GM23338 (cell line): ENCODE measurements around the gene TRUB2. TPM values are rescaled to one million over a fixed set of nuclear protein-coding genes. Genes with fewer than 3 reads are reported as not detected.

Experiments used
- ATAC-seq: fragments of 200-7000 bp; cut with Tn5 transposase; 3 replicates; pipeline ENCODE4 v1.9.1; 2020
- DNase-seq: peaks from one replicate; pipeline ENCODE4 v3.0.0-alpha.2; 2015; ENCODE audit warnings: low spot score
- H2AFZ ChIP-seq: fragments of 200-600 bp; sonication (generic); 2 replicates; pipeline ENCODE4 v1.8.0; 2016; ENCODE audit warnings: antibody characterized with exemption, mild to moderate bottlenecking, moderate library complexity
- H3F3A ChIP-seq: fragments of 200-600 bp; sonication (generic); replicated peaks from 2 replicates; pipeline ENCODE4 v1.8.0; 2017; ENCODE audit warnings: antibody characterized with exemption, mixed run types, low read depth
- H3K27ac ChIP-seq: fragments of 200-600 bp; sonication (generic); 2 replicates; pipeline ENCODE4 v1.6.1; 2016; ENCODE audit warnings: low read depth
- H3K27me3 ChIP-seq: fragments of 200-600 bp; sonication (generic); 2 replicates; pipeline ENCODE4 v1.8.0; 2016; ENCODE audit warnings: mild to moderate bottlenecking, mixed run types, moderate library complexity; ENCODE audit not compliant: insufficient read depth
- H3K36me3 ChIP-seq: fragments of 200-600 bp; sonication (generic); 2 replicates; pipeline ENCODE4 v1.8.0; 2016; ENCODE audit warnings: mild to moderate bottlenecking; ENCODE audit not compliant: insufficient read depth
- H3K4me1 ChIP-seq: fragments of 200-600 bp; sonication (generic); 2 replicates; pipeline ENCODE4 v1.8.0; 2016; ENCODE audit warnings: mild to moderate bottlenecking, moderate library complexity; ENCODE audit not compliant: insufficient read depth
- H3K4me2 ChIP-seq: fragments of 200-600 bp; sonication (generic); 2 replicates; pipeline ENCODE4 v1.7.1; 2017; ENCODE audit warnings: mixed run types
- H3K4me3 ChIP-seq: fragments of 200-600 bp; sonication (generic); 2 replicates; pipeline ENCODE4 v1.6.1; 2016; ENCODE audit warnings: mixed run types
- H3K79me2 ChIP-seq: fragments of 200-600 bp; sonication (generic); replicated peaks from 2 replicates; pipeline ENCODE4 v1.8.0; 2017; ENCODE audit warnings: mild to moderate bottlenecking; ENCODE audit not compliant: insufficient read depth
- H3K9me2 ChIP-seq: fragments of 200-600 bp; sonication (generic); 2 replicates; pipeline ENCODE4 v1.8.0; 2017; ENCODE audit not compliant: insufficient read depth
- H4K20me1 ChIP-seq: fragments of 200-600 bp; sonication (generic); replicated peaks from 2 replicates; pipeline ENCODE4 v1.8.0; 2017; ENCODE audit warnings: mild to moderate bottlenecking; ENCODE audit not compliant: insufficient read depth
- H3K27ac Mint-ChIP-seq: 2 replicates; pipeline ENCODE4 v1.8.0; 2020; ENCODE audit warnings: inconsistent platforms, mild to moderate bottlenecking, moderate library complexity, mixed read lengths
- H3K27me3 Mint-ChIP-seq: 3 replicates; pipeline ENCODE4 v1.8.0; 2022; ENCODE audit warnings: low read depth, mild to moderate bottlenecking, moderate library complexity, mixed read lengths, inconsistent platforms; ENCODE audit not compliant: insufficient read depth, poor library complexity
- H3K36me3 Mint-ChIP-seq: 3 replicates; pipeline ENCODE4 v1.8.0; 2021; ENCODE audit warnings: low read depth, mild to moderate bottlenecking, inconsistent platforms, moderate library complexity, mixed read lengths
- H3K4me1 Mint-ChIP-seq: 3 replicates; pipeline ENCODE4 v1.8.0; 2020; ENCODE audit warnings: mild to moderate bottlenecking, inconsistent platforms, mixed read lengths
- H3K4me3 Mint-ChIP-seq: 3 replicates; pipeline ENCODE4 v1.8.0; 2021; ENCODE audit warnings: moderate library complexity, mild to moderate bottlenecking, inconsistent platforms, mixed read lengths
- H3K9me3 Mint-ChIP-seq: 3 replicates; pipeline ENCODE4 v1.8.0; 2020; ENCODE audit warnings: moderate library complexity, mild to moderate bottlenecking, inconsistent platforms, mixed read lengths
- CREB1 ChIP-seq: fragments of 250-450 bp; sonication (Bioruptor Pico); IDR thresholded peaks from 2 replicates; pipeline ENCODE4 v1.5.0; 2020; ENCODE audit warnings: low read depth, mild to moderate bottlenecking, moderate library complexity
- EZH2 ChIP-seq: fragments of 200-600 bp; sonication (generic); IDR thresholded peaks from one replicate; pipeline ENCODE4 v1.8.0; 2017; ENCODE audit warnings: antibody characterized with exemption, mild to moderate bottlenecking, low read depth; ENCODE audit not compliant: unreplicated experiment
- EZH2phosphoT487 ChIP-seq: fragments of 200-600 bp; sonication (generic); IDR thresholded peaks from one replicate; pipeline ENCODE4 v1.8.1; 2018; ENCODE audit warnings: antibody characterized with exemption; ENCODE audit not compliant: unreplicated experiment
- JUNB ChIP-seq: IDR thresholded peaks from one replicate; pipeline ENCODE4 v1.6.1; 2016; ENCODE audit warnings: antibody characterized with exemption; ENCODE audit not compliant: unreplicated experiment
- NANOG ChIP-seq: IDR thresholded peaks from 2 replicates; pipeline ENCODE4 v1.6.1; 2016; ENCODE audit warnings: antibody characterized with exemption, borderline replicate concordance
- POLR2AphosphoS5 ChIP-seq: IDR thresholded peaks from 2 replicates; pipeline ENCODE4 v1.6.1; 2016; ENCODE audit warnings: antibody characterized with exemption, low read depth
- STAT1 ChIP-seq: IDR thresholded peaks from one replicate; pipeline ENCODE4 v1.6.1; 2016; ENCODE audit warnings: antibody characterized with exemption; ENCODE audit not compliant: unreplicated experiment
- ZNF114 ChIP-seq: fragments of 250-450 bp; sonication (Bioruptor Pico); IDR thresholded peaks from 2 replicates; pipeline ENCODE4 v1.5.0; 2020; ENCODE audit warnings: mild to moderate bottlenecking, moderate library complexity
- ZNF331 ChIP-seq: fragments of 250-450 bp; sonication (Bioruptor Pico); IDR thresholded peaks from 2 replicates; pipeline ENCODE4 v1.5.0; 2020; ENCODE audit warnings: low read depth, mild to moderate bottlenecking, moderate library complexity
- polyA plus RNA-seq: library from polyadenylated mRNA; unstranded; fragments of >200 nt; fragmentation: Nextera tagmentation; extraction: Ambion mirVana; gene quantifications from 2 replicates; pipeline ENCODE4 v1.2.1, GENCODE V29; 2016
- total RNA-seq: library from RNA; depleted of rRNA; stranded (reverse); fragments of >200 nt; shearing (Covaris generic); gene quantifications from 2 replicates; pipeline ENCODE4 v1.2.3, GENCODE V29; 2014
- TF ChIP-seq, protein P1 (sequence below), 2 experiments: fragments of 200-600 bp in 1 of 2; sonication (generic) in 1 of 2; conservative IDR thresholded peaks; 2 replicates each; pipeline versions ENCODE4 v1.5.1 to v1.6.1; 2016 to 2017; ENCODE audit warnings: antibody characterized with exemption in 2 of 2, low read depth in 2 of 2, mild to moderate bottlenecking in 2 of 2, moderate library complexity in 1 of 2
- TF ChIP-seq, protein P2 (sequence below): fragments of 250-450 bp; sonication (Bioruptor Pico); IDR thresholded peaks from 2 replicates; pipeline ENCODE4 v1.5.0; 2020; ENCODE audit warnings: mild to moderate bottlenecking, moderate library complexity
- TF ChIP-seq, protein P3 (sequence below): IDR thresholded peaks from 2 replicates; pipeline ENCODE4 v1.6.1; 2016; ENCODE audit warnings: antibody characterized with exemption
- TF ChIP-seq, protein P4 (sequence below): IDR thresholded peaks from one replicate; pipeline ENCODE4 v1.6.1; 2018; ENCODE audit warnings: antibody characterized with exemption; ENCODE audit not compliant: unreplicated experiment

Gene TRUB2
- total and polyA plus RNA-seq, 2 experiments from 2014 or later, result 15.4 to 31.4 TPM

DNA sequence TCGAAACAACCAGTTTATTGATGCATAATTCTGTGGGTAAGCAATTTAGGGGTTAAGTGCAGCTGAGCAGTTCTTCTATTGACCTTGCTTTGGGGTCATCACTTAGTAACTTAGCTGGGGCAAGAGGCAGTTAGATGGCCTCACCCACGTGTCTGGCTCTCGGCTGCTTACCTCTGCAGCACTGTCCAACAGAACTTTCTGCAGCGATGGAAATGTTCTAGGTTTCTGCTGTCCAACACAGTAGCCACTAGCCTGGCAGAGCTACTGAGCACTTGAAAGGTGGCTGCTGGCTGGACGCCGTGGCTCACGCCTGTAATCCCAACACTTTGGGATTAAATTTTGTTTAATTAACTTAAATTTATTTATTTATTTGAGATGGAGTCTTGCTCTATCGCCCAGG, 35.8 kb upstream of the TRUB2 start:
- DNase-seq (no peak), ATAC-seq (no peak)
- no peaks in the 10 kb centered on the region for H3K36me3 ChIP-seq
- H3K9me3 Mint-ChIP-seq, result no peaks in the 10 kb centered on the region
- H3K79me2 ChIP-seq, result no peaks in the 10 kb centered on the region
- peaks cover 19% of the 10 kb centered on the region for H3K27me3 ChIP-seq
- H3K4me3 ChIP-seq, result no peak overlapping the region
- peaks cover 15% of the 10 kb centered on the region; the same call in 2 of the 3 replicates for H3K4me1 Mint-ChIP-seq
- H3K4me3 Mint-ChIP-seq, result no peak overlapping the region
- no peak overlapping the region for H3K27ac ChIP-seq
- peaks cover 20% of the 10 kb centered on the region for H3K27me3 Mint-ChIP-seq
- no peaks in the 10 kb centered on the region for H3K9me2 ChIP-seq
- peaks cover 10% of the 10 kb centered on the region; the same call in 2 of the 3 replicates for H3K36me3 Mint-ChIP-seq
- H3K4me1 ChIP-seq, result peaks cover 8% of the 10 kb centered on the region; the same call in 1 of the 2 replicates
- no peaks in the 10 kb centered on the region; the same call in 1 of the 2 replicates for H3F3A ChIP-seq
- no peak overlapping the region for H3K27ac Mint-ChIP-seq
- TF ChIP-seq, protein P1, sequence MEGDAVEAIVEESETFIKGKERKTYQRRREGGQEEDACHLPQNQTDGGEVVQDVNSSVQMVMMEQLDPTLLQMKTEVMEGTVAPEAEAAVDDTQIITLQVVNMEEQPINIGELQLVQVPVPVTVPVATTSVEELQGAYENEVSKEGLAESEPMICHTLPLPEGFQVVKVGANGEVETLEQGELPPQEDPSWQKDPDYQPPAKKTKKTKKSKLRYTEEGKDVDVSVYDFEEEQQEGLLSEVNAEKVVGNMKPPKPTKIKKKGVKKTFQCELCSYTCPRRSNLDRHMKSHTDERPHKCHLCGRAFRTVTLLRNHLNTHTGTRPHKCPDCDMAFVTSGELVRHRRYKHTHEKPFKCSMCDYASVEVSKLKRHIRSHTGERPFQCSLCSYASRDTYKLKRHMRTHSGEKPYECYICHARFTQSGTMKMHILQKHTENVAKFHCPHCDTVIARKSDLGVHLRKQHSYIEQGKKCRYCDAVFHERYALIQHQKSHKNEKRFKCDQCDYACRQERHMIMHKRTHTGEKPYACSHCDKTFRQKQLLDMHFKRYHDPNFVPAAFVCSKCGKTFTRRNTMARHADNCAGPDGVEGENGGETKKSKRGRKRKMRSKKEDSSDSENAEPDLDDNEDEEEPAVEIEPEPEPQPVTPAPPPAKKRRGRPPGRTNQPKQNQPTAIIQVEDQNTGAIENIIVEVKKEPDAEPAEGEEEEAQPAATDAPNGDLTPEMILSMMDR (conservative IDR thresholded peaks at IDR 0.05; ENCODE audit: low read depth in 2 of 2), result no peak
- TF ChIP-seq CREB1 (no peak), JUNB (no peak), EZH2phosphoT487 (no peak), ZNF114 (CRISPR knock-in tag) (no peak), NANOG (no peak), EZH2 (no peak), ZNF331 (CRISPR knock-in tag) (no peak), STAT1 (no peak), POLR2AphosphoS5 (no peak)
- TF ChIP-seq, protein P2, sequence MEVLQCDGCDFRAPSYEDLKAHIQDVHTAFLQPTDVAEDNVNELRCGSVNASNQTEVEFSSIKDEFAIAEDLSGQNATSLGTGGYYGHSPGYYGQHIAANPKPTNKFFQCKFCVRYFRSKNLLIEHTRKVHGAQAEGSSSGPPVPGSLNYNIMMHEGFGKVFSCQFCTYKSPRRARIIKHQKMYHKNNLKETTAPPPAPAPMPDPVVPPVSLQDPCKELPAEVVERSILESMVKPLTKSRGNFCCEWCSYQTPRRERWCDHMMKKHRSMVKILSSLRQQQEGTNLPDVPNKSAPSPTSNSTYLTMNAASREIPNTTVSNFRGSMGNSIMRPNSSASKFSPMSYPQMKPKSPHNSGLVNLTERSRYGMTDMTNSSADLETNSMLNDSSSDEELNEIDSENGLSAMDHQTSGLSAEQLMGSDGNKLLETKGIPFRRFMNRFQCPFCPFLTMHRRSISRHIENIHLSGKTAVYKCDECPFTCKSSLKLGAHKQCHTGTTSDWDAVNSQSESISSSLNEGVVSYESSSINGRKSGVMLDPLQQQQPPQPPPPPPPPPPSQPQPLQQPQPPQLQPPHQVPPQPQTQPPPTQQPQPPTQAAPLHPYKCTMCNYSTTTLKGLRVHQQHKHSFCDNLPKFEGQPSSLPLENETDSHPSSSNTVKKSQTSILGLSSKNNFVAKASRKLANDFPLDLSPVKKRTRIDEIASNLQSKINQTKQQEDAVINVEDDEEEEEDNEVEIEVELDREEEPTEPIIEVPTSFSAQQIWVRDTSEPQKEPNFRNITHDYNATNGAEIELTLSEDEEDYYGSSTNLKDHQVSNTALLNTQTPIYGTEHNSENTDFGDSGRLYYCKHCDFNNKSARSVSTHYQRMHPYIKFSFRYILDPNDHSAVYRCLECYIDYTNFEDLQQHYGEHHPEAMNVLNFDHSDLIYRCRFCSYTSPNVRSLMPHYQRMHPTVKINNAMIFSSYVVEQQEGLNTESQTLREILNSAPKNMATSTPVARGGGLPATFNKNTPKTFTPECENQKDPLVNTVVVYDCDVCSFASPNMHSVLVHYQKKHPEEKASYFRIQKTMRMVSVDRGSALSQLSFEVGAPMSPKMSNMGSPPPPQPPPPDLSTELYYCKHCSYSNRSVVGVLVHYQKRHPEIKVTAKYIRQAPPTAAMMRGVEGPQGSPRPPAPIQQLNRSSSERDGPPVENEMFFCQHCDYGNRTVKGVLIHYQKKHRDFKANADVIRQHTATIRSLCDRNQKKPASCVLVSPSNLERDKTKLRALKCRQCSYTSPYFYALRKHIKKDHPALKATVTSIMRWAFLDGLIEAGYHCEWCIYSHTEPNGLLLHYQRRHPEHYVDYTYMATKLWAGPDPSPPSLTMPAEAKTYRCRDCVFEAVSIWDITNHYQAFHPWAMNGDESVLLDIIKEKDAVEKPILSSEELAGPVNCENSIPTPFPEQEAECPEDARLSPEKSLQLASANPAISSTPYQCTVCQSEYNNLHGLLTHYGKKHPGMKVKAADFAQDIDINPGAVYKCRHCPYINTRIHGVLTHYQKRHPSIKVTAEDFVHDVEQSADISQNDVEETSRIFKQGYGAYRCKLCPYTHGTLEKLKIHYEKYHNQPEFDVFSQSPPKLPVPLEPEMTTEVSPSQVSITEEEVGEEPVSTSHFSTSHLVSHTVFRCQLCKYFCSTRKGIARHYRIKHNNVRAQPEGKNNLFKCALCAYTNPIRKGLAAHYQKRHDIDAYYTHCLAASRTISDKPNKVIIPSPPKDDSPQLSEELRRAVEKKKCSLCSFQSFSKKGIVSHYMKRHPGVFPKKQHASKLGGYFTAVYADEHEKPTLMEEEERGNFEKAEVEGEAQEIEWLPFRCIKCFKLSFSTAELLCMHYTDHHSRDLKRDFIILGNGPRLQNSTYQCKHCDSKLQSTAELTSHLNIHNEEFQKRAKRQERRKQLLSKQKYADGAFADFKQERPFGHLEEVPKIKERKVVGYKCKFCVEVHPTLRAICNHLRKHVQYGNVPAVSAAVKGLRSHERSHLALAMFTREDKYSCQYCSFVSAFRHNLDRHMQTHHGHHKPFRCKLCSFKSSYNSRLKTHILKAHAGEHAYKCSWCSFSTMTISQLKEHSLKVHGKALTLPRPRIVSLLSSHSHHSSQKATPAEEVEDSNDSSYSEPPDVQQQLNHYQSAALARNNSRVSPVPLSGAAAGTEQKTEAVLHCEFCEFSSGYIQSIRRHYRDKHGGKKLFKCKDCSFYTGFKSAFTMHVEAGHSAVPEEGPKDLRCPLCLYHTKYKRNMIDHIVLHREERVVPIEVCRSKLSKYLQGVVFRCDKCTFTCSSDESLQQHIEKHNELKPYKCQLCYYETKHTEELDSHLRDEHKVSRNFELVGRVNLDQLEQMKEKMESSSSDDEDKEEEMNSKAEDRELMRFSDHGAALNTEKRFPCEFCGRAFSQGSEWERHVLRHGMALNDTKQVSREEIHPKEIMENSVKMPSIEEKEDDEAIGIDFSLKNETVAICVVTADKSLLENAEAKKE (CRISPR knock-in tag), result no peak
- TF ChIP-seq, protein P3, sequence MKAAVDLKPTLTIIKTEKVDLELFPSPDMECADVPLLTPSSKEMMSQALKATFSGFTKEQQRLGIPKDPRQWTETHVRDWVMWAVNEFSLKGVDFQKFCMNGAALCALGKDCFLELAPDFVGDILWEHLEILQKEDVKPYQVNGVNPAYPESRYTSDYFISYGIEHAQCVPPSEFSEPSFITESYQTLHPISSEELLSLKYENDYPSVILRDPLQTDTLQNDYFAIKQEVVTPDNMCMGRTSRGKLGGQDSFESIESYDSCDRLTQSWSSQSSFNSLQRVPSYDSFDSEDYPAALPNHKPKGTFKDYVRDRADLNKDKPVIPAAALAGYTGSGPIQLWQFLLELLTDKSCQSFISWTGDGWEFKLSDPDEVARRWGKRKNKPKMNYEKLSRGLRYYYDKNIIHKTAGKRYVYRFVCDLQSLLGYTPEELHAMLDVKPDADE, result no peak
- TF ChIP-seq, protein P4, sequence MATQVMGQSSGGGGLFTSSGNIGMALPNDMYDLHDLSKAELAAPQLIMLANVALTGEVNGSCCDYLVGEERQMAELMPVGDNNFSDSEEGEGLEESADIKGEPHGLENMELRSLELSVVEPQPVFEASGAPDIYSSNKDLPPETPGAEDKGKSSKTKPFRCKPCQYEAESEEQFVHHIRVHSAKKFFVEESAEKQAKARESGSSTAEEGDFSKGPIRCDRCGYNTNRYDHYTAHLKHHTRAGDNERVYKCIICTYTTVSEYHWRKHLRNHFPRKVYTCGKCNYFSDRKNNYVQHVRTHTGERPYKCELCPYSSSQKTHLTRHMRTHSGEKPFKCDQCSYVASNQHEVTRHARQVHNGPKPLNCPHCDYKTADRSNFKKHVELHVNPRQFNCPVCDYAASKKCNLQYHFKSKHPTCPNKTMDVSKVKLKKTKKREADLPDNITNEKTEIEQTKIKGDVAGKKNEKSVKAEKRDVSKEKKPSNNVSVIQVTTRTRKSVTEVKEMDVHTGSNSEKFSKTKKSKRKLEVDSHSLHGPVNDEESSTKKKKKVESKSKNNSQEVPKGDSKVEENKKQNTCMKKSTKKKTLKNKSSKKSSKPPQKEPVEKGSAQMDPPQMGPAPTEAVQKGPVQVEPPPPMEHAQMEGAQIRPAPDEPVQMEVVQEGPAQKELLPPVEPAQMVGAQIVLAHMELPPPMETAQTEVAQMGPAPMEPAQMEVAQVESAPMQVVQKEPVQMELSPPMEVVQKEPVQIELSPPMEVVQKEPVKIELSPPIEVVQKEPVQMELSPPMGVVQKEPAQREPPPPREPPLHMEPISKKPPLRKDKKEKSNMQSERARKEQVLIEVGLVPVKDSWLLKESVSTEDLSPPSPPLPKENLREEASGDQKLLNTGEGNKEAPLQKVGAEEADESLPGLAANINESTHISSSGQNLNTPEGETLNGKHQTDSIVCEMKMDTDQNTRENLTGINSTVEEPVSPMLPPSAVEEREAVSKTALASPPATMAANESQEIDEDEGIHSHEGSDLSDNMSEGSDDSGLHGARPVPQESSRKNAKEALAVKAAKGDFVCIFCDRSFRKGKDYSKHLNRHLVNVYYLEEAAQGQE, result no peak
- no peak overlapping the region for H2AFZ ChIP-seq
- H4K20me1 ChIP-seq, result peaks cover 5% of the 10 kb centered on the region; the same call in 1 of the 2 replicates
- H3K4me2 ChIP-seq, result no peak overlapping the region
